Kasumi-1 (cell line): ENCODE measurements around the gene ZNF492.
"Not testable (repeated sequence)": the region's sequence is repeated elsewhere in the genome, so short reads cannot be mapped to it uniquely, and the experiment has no call there.

ENCODE experiments used
- DNase-seq, 2 experiments: peaks; one replicate each; lab custom pipeline; 2025; lab: John Stamatoyannopoulos, UW

The ZNF492 gene

GRCh38 chr19:22633706-22634449 lies at the start of gene ZNF492:
Gene ZNF492, plus strand, starts transcription at chr19:22634324. Its CDS starts 19,076 bp downstream, at chr19:22653400.
- DNase-seq, result not testable (repeated sequence)

- no peak for DNase-seq
These were observed 38.7 kb upstream of the ZNF492 start for GRCh38 chr19:22595422-22595821.

- no peak for DNase-seq
These were observed 38.2 kb upstream of the ZNF492 start for GRCh38 chr19:22595918-22596341.

GRCh38 chr19:22600690-22601648 lies 33.2 kb upstream of the ZNF492 start:
- no peak for DNase-seq

- DNase-seq, result no peak
These were observed 32.1 kb upstream of the ZNF492 start for GRCh38 chr19:22601906-22602630.

GRCh38 chr19:22602631-22603272 lies 31.4 kb upstream of the ZNF492 start:
- DNase-seq, result no peak

GRCh38 chr19:22603518-22604440 lies 30.3 kb upstream of the ZNF492 start:
- no peak for DNase-seq

- DNase-seq, result no peak
These were observed 29.4 kb upstream of the ZNF492 start for GRCh38 chr19:22604571-22605274.

GRCh38 chr19:22605275-22606211 lies 28.6 kb upstream of the ZNF492 start:
- DNase-seq, result no peak

- no peak for DNase-seq
These were observed 27.9 kb upstream of the ZNF492 start for GRCh38 chr19:22606212-22606553.

GRCh38 chr19:22606954-22607652 lies 27.0 kb upstream of the ZNF492 start:
- DNase-seq, result no peak

GRCh38 chr19:22607653-22608430 lies 26.3 kb upstream of the ZNF492 start:
- DNase-seq, result no peak

GRCh38 chr19:22608441-22608840 lies 25.7 kb upstream of the ZNF492 start:
- DNase-seq, result no peak

GRCh38 chr19:22609630-22610029 lies 24.5 kb upstream of the ZNF492 start:
- no peak for DNase-seq

GRCh38 chr19:22610121-22610520 lies 24.0 kb upstream of the ZNF492 start:
- DNase-seq, result no peak

GRCh38 chr19:22612316-22612715 lies 21.8 kb upstream of the ZNF492 start:
- no peak for DNase-seq

GRCh38 chr19:22616659-22617058 lies 17.5 kb upstream of the ZNF492 start:
- no peak for DNase-seq
